ENCODE results near the gene THSD7B.
"Not testable (repeated sequence)": the region's sequence is repeated elsewhere in the genome, so short reads cannot be mapped to it uniquely, and the experiment has no call there.

Gene THSD7B

DNA sequence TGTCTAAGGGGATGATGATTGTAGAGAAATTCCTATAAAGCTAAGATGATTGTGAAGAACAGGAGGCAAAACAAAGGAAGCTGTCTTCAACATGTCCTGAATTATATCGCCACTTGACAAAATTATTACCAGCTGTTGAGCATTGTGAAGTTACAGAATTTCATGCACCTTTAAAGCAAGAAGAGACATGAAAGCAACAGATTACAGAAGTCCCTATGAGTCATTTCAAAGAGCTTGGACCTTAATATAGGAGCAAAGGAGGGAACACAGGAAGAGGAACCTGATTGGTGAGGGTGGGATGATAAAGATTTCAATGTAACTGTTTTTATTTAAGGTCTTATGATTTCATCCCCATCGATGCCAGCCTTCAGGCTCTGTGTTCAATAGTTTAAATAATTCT is 672.0 kb downstream of the THSD7B start:
- DNase-seq: no peak

- no peak for DNase-seq
Measured at GRCh38 chr2:137444970-137445369, 679.6 kb downstream of the THSD7B start.

GRCh38 chr2:137449454-137449853 is 684.1 kb downstream of the THSD7B start:
- no peak for DNase-seq

GRCh38 chr2:137454886-137455285 is 689.5 kb downstream of the THSD7B start:
- no peak for DNase-seq

- DNase-seq: peak; percentile 46
Measured at GRCh38 chr2:137467246-137467862, 702.0 kb downstream of the THSD7B start.

DNA sequence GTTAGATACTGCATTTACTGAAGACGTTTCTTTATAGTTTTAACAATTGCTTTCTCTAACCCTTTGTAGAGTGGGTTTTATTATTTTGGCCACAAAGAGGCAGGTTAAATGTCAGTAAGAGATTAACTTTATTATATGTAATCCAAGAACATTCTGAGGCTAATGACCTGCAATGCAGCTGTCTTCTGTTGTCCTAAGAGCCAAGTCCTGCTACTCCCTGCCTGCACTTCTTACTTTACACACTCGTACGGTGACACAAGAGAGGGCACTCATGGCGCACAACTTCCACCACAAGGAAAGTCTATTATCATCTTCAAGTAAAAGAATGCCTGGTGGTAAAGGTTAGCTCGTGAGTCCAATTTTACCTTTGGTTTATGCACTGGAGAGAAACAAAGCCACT is 727.9 kb downstream of the THSD7B start:
- no peak for DNase-seq

DNA sequence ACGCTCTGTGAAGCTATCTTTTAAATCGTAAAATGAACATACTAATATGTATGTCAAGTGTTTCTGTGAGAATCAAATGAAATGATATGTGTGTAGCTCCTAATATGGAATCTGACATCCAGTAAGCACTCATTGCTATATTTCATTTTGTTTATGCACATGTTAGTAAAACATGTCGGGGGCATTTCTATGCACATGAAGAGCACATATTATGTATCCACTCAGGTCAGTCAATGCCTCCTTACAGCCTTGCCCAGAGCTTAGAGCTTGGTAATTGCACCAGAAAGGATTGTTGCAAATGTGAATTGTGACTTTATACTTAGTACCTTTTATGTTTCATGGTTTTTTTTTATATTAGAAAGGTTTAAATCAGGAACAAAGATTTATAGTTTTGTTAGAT is 735.3 kb downstream of the THSD7B start:
- DNase-seq: no peak

DNA sequence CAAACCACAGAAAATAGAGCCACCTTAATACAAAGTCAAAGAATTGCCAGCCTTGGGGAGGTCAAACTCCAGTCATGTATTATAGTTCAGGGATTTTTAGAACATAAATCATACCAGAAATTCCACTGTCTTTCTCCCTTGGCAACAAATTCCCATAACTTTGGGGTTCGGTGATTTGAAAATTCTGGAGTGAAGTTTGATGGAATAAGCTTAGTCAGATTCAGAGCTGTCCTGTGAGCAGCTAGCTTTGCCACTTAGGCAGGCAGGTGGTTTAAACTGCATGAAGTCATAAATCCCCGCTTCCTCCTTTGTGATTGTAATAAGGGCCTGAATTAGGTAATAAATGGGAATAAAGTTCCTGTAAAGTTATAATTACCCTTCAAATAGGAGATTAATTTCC is 741.9 kb downstream of the THSD7B start:
- DNase-seq: peak; percentile 29

- peak; percentile 48 for DNase-seq
Measured at GRCh38 chr2:137508739-137509384, 743.5 kb downstream of the THSD7B start.

- DNase-seq: no peak
Measured at GRCh38 chr2:137511526-137511925, 746.2 kb downstream of the THSD7B start.

DNA sequence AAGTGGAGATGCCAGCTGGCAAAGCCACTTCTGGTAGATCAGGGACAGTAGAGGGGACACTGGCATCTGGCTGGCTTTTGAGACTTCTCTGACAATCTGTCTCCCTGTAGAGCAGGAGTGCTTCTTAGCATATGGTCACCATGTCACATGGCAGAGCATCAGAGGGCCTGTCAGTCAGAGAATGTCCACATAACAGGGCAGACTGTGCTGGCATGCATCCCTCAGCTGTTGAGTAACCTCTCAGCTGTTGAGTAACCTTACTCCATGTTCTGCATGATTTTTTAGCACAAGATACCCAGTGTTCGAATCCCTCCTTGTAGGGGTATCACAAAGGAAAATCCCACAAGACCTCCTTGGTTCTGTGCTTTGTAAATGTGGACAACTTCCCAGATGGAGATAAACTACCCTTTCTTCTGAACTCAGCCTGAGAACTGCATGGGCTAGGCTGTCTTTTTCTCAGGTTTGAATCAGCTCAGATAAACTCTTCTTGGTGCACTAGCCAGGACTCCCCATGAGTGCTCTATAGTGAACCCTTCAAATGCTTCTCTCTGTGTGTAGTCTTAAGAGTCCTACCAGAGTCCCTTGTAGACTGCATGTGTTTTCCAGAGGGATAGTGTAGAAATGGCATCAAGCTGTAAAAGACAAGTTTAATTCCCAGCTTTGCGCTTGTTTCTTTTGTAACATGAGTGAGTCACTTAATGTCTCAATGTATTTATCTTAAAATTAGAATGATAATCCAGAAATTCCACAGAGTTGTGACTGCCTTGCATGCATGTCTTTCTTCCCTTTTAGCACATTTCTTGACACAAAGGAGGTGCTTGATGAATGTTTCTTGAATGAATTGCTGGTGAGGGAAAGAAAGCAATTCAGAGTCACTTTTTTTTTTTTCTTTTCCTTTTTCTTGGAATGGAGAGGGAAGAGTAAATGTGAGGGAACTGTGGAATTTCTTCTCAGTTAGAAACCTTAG is 756.6 kb downstream of the THSD7B start:
- peak; percentile 4 for DNase-seq

GRCh38 chr2:137522620-137523011 is 757.3 kb downstream of the THSD7B start:
- no peak for DNase-seq

- DNase-seq: no peak
Measured at GRCh38 chr2:137523931-137524330, 758.6 kb downstream of the THSD7B start.

GRCh38 chr2:137525132-137525531 is 759.8 kb downstream of the THSD7B start:
- DNase-seq: peak; percentile 45

- DNase-seq: peak; percentile 78
Measured at GRCh38 chr2:137525641-137526190, 760.4 kb downstream of the THSD7B start.

DNA sequence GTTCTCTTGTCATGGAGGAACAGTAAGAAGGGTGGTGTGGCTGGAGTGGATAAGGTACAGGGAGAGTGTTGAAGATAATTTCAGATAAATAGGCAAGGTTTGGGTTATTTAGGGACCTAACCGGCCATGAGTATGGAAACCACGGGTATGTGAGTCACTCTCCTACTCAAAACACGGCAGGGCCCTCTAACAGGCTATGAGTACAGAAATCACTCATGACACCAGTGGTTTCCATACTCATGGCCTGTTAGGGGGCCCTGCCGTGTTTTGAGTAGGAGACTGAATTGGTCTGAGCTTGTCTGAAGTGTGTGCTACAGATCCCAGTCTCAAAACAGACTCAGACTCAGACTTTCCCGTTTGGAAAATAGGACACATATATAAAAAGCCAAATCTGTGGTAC is 770.6 kb downstream of the THSD7B start:
- DNase-seq: no peak

- DNase-seq: no peak
Measured at GRCh38 chr2:137539336-137539735, 774.0 kb downstream of the THSD7B start.

GRCh38 chr2:137547842-137548241 is 782.5 kb downstream of the THSD7B start:
- no peak for DNase-seq

- no peak for DNase-seq
Measured at GRCh38 chr2:137566387-137566786, 801.0 kb downstream of the THSD7B start.

DNA sequence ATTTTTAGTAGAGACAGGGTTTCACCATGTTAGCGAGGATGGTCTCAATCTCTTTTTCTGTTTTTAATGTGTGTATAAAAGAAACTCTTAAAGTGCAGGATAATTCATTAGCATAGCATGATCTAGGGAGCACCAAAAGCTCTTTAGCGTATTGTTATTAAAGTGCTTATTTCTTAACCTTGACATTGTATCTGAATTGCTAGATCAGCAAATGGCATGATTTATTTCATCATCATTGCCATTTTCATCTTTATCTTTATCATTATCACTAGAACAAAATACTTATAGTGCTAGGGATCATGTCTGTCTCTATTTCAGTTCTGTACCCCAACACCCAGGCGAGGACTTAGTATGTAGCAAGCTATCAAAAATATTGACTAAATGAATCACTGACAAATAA is 805.1 kb downstream of the THSD7B start:
- no peak for DNase-seq

- DNase-seq: not testable (repeated sequence)
Measured at GRCh38 chr2:137587834-137588233, 822.5 kb downstream of the THSD7B start.

GRCh38 chr2:137588578-137588977 is 823.2 kb downstream of the THSD7B start:
- DNase-seq: not testable (repeated sequence)

DNA sequence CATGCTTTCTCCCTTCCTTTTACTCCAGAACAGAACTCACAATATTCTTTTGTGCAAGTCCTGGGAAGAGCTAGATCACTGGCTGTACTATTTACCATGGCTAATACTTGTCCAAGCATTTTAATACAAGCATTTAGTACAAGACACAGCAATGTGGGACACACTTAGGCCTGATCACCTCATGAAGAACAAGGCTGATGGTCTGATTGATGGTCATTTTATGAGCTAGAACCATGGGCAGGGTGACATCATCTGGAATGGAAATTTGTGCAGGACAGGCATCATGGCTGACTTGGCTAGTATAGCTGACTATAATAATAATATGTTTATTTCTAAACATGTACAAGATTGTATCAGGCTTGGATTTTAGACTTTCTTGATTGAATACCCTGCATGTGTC is 824.8 kb downstream of the THSD7B start:
- no peak for DNase-seq

Data from DMS53 (cell line).